OCI-LY7 (cell line): Measurements from ENCODE around the gene FARP2.

Source experiments
- CTCF ChIP-seq: fragments of 200-600 bp; sonication (generic); conservative IDR thresholded peaks from 2 replicates; pipeline ENCODE4 v1.5.1; 2014; ENCODE audit warnings: mild to moderate bottlenecking, antibody characterized with exemption, low read length, moderate library complexity, mixed read lengths
- EZH2phosphoT487 ChIP-seq: fragments of 200-600 bp; sonication (generic); IDR thresholded peaks from 2 replicates; pipeline ENCODE4 v1.6.1; 2018; ENCODE audit warnings: low read depth, borderline replicate concordance, mild to moderate bottlenecking, mixed run types, antibody characterized with exemption, low read length, moderate library complexity, mixed read lengths

- TF ChIP-seq CTCF (no peak), EZH2phosphoT487 (no peak)
Observed at GRCh38 chr2:241408849-241409248, 52.8 kb downstream of the FARP2 start.
